ENCODE data around the gene PPTC7. TPM values are rescaled to one million over a fixed set of nuclear protein-coding genes. Genes with fewer than 3 reads are reported as not detected.

Gene PPTC7
- total and polyA plus RNA-seq, 2 of the 4 experiments (the other 2 are of a cell fraction), result 4.1 to 6.8 TPM

GRCh38 chr12:110613071-110613770 is 30.1 kb upstream of the PPTC7 start (continued):
- TF ChIP-seq, protein P1, sequence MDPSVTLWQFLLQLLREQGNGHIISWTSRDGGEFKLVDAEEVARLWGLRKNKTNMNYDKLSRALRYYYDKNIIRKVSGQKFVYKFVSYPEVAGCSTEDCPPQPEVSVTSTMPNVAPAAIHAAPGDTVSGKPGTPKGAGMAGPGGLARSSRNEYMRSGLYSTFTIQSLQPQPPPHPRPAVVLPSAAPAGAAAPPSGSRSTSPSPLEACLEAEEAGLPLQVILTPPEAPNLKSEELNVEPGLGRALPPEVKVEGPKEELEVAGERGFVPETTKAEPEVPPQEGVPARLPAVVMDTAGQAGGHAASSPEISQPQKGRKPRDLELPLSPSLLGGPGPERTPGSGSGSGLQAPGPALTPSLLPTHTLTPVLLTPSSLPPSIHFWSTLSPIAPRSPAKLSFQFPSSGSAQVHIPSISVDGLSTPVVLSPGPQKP (IDR thresholded peaks at IDR 0.05; ENCODE audit: borderline replicate concordance, low read depth, low read length), result no peak

- no peaks in the 10 kb centered on the region for H3K27me3 ChIP-seq (ENCODE audit: control insufficient read depth, insufficient read depth, low read length)
- 100% methylated on average over 2 of the region's 8 CpGs; no CpG with 5 or more reads in 1 of the 2 experiments for WGBS, 2 experiments (ENCODE audit: extremely low coverage in 2 of 2, insufficient read length in 1 of 2)
- intact Hi-C loops (cut with micrococcal nuclease), result no loop called here
- in situ Hi-C loops (cut with MboI; ENCODE audit: low sequenced_read_pairs), result no loop called here
- no peak overlapping the region for H3K4me3 ChIP-seq (ENCODE audit: insufficient read depth, low read depth, low read length)
- H2BK15ac ChIP-seq (ENCODE audit: low read depth, low read length), result no peak overlapping the region
- H2BK20ac ChIP-seq (ENCODE audit: low read depth, low read length), result no peak overlapping the region
- H3K9ac ChIP-seq (ENCODE audit: low read depth, low read length), result no peak overlapping the region
- no peaks in the 10 kb centered on the region for H3K79me1 ChIP-seq (ENCODE audit: low read depth in 1 of 2, low read length in 2 of 2)
- no peak overlapping the region for H3K56ac ChIP-seq (ENCODE audit: extremely low read depth, insufficient read depth, low read length)
- no peak overlapping the region for H2AK9ac ChIP-seq (replicated peaks; ENCODE audit: low read depth, low read length, poor library complexity)
- H2BK120ac ChIP-seq (ENCODE audit: low read depth, low read length), result no peak overlapping the region
- dilution Hi-C loops (cut with HindIII; ENCODE audit: low sequenced_read_pairs, unreplicated experiment), result no loop called here
- no peak for ATAC-seq (ENCODE audit: low read depth)
- H3K4ac ChIP-seq (ENCODE audit: low read depth, low read length), result no peak overlapping the region
- no peak overlapping the region for H4K5ac ChIP-seq (ENCODE audit: low read depth, low read length)
- H3K18ac ChIP-seq (ENCODE audit: low read depth, low read length), result no peak overlapping the region
- no peak overlapping the region for H4K8ac ChIP-seq (ENCODE audit: low read depth in 2 of 2, low read length in 2 of 2)
- H3K9me1 ChIP-seq (ENCODE audit: insufficient read depth, low read length), result no peaks in the 10 kb centered on the region
- DNase-seq, result no peak
- H3K36me3 ChIP-seq (ENCODE audit: control insufficient read depth, insufficient read depth, low read length), result no peaks in the 10 kb centered on the region
- no TSS peak for BruUV-seq (replicated peaks)
- H3K14ac ChIP-seq (replicated peaks; ENCODE audit: low read depth, low read length), result no peak overlapping the region
- H2AFZ ChIP-seq (replicated peaks; ENCODE audit: low read length, poor library complexity), result no peak overlapping the region
- H3K4me2 ChIP-seq (ENCODE audit: low read depth, low read length), result no peak overlapping the region
- H3K27ac ChIP-seq (ENCODE audit: insufficient read depth, low read length), result no peak overlapping the region
- H4K20me1 ChIP-seq (ENCODE audit: insufficient read depth, low read length), result no peaks in the 10 kb centered on the region
- no peak for TF ChIP-seq MXI1 (IDR thresholded peaks at IDR 0.05; ENCODE audit: borderline replicate concordance, low read depth, low read length)
- TF ChIP-seq USF2 (IDR thresholded peaks at IDR 0.05; ENCODE audit: low read depth, low read length), result no peak
- TF ChIP-seq BHLHE40 (IDR thresholded peaks at IDR 0.05; ENCODE audit: low read depth, low read length), result no peak
- no peak for TF ChIP-seq POLR2A (IDR thresholded peaks at IDR 0.05; ENCODE audit: low read depth, low read length)
- no peak for TF ChIP-seq RCOR1 (IDR thresholded peaks at IDR 0.05; ENCODE audit: insufficient replicate concordance, low read length)
- TF ChIP-seq FOS (IDR thresholded peaks at IDR 0.05; ENCODE audit: low read depth, low read length), result no peak
- TF ChIP-seq RAD21 (IDR thresholded peaks at IDR 0.05; ENCODE audit: low read length), result no peak
- ChIA-PET CTCF (interaction anchor here (1.9 kb wide), 1 partner anchor 156 kb away, joined by 6 read pairs; the partner anchor contains the start of gene ARPC3), POLR2A (ENCODE audit: unreplicated experiment) (no interaction called here)
- no peak overlapping the region for H2AK5ac ChIP-seq (ENCODE audit: low read depth, low read length)
- H4K91ac ChIP-seq (ENCODE audit: insufficient read depth, low read depth, low read length), result no peak overlapping the region
- H2BK5ac ChIP-seq (ENCODE audit: low read depth, low read length, poor library complexity, severe bottlenecking), result no peak overlapping the region
- no peaks in the 10 kb centered on the region for H3K9me3 ChIP-seq (ENCODE audit: control insufficient read depth, insufficient read depth, low read length)
- H3K23ac ChIP-seq (ENCODE audit: low read depth, low read length), result no peak overlapping the region
- no peaks in the 10 kb centered on the region for H3K4me1 ChIP-seq (ENCODE audit: control insufficient read depth, insufficient read depth, low read length)
Measured at GRCh38 chr12:110606253-110606611, 23.1 kb upstream of the PPTC7 start.
